ENCODE data around the gene ECM1. TPM values are rescaled to one million over a fixed set of nuclear protein-coding genes. Genes with fewer than 3 reads are reported as not detected.
A peak's percentile ranks its signal among the peaks of the same experiment; 100 is the strongest.

Gene ECM1
- total RNA-seq, 1 experiment from 2014 or later: 1.4 TPM

DNA sequence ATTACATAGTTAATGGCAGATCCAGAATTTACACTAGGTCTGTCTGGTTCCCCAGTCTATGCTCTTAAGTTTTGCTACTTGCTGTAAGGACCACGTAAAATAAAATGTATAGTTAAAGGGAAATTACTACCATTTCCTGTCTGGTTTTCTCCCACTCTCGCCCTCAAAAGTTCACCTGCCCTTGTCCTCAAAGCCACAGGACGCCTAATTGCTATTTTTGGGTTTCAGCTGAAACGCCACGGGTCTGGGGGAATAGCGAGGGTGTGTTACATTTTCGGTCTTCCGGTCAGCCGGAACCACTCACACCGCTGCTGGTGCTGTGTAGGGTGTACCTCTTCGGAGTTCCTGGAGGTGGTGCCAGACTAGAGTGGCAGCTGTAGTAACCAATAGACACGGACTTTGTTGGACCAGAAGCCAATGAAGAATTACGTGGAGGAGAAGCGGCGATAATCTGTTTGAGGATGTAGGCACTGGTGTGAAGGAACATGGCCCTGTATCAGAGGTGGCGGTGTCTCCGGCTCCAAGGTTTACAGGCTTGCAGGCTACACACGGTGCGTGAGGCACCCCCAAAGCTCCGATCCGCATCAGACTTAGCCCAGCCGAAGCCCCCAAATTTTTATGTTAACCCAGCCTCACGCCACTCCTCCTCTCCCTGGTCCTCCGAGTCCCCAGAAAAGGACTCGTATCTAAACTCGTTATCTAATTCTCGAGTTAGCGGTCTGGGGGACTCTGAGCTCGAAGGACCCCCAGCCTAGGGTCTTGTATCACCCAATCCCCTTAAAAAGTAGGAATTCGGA lies 20.7 kb upstream of the ECM1 start, which contains the start of gene TARS2:
TARS2 (plus strand) TSS at position 454 of the 797 bp plus-strand sequence; CDS start at position 486, 32 bp downstream.
- peak within 1 kb of the TSS; percentile 63 for H3K18ac ChIP-seq (ENCODE audit: insufficient read length, low read depth, low read length)
- H2BK120ac ChIP-seq (ENCODE audit: low read depth, low read length, poor library complexity, severe bottlenecking): no peak within 1 kb of the TSS
- H3K79me1 ChIP-seq (ENCODE audit: insufficient read depth, low read depth, low read length, poor library complexity, severe bottlenecking): no peaks in the 10 kb centered on the region
- peak within 1 kb of the TSS; percentile 90 to 99 (median 99) for H3K27ac Mint-ChIP-seq
- TF ChIP-seq CTCF (conservative IDR thresholded peaks at IDR 0.05): no peak
- H3K27me3 Mint-ChIP-seq (ENCODE audit: low read depth): no peaks in the 10 kb centered on the region
- no peaks in the 10 kb centered on the region; a peak in 1 of 5 replicates for H3K9me3 Mint-ChIP-seq
- no peak within 1 kb of the TSS for H4K8ac ChIP-seq (replicated peaks; ENCODE audit: insufficient read length, low read depth, low read length)
- no peak within 1 kb of the TSS for H3K56ac ChIP-seq (ENCODE audit: insufficient read length, low read depth, low read length)
- no peak within 1 kb of the TSS for H2BK12ac ChIP-seq (ENCODE audit: insufficient read length, low read depth, low read length)
- no CpG with 5 or more reads among the region's 30 CpGs for WGBS (ENCODE audit: extremely low coverage, insufficient read length, low lambda C conversion rate)
- no peak within 1 kb of the TSS for H2BK15ac ChIP-seq (ENCODE audit: low read depth, low read length)
- peak within 1 kb of the TSS; percentile 72; the same call in 1 of the 2 replicates for H3K14ac ChIP-seq (ENCODE audit: insufficient read depth, low read length)
- H3K23me2 ChIP-seq (ENCODE audit: insufficient read length, low read depth, low read length, poor library complexity, severe bottlenecking): peaks cover 6% of the 10 kb centered on the region
- H2BK5ac ChIP-seq (ENCODE audit: insufficient read length, low read length): no peak within 1 kb of the TSS
- H4K20me1 ChIP-seq (ENCODE audit: control insufficient read depth, insufficient read depth, insufficient read length): no peaks in the 10 kb centered on the region
- H2AK5ac ChIP-seq (ENCODE audit: insufficient read length, low read length): no peak within 1 kb of the TSS
- no peaks in the 10 kb centered on the region for H3K27me3 ChIP-seq (ENCODE audit: insufficient read depth, low read length)
- peak; percentile 98 for DNase-seq
- no peak within 1 kb of the TSS for H3K23ac ChIP-seq (ENCODE audit: insufficient read length, low read depth, low read length)
- H4K91ac ChIP-seq (ENCODE audit: insufficient read length, low read depth, low read length): no peak within 1 kb of the TSS
- no peaks in the 10 kb centered on the region for H3K4me1 ChIP-seq (ENCODE audit: insufficient read depth, low read length)
- H3K4me3 Mint-ChIP-seq: peak within 1 kb of the TSS; percentile 99 to 100
- peak within 1 kb of the TSS; percentile 94 for H2AFZ ChIP-seq (ENCODE audit: low read length)
- H3K4me1 Mint-ChIP-seq: peaks cover 5 to 10% of the 10 kb centered on the region in 2 experiments
- H3K9ac ChIP-seq (ENCODE audit: extremely low read depth, insufficient read length, low read length): peak within 1 kb of the TSS; percentile 89
- H3K9me3 ChIP-seq (ENCODE audit: control insufficient read depth, low read depth, low read length): no peaks in the 10 kb centered on the region
- no peak within 1 kb of the TSS for H3K27ac ChIP-seq (ENCODE audit: insufficient read length, low read depth, low read length)
- H3K79me2 ChIP-seq (ENCODE audit: insufficient read depth, low read length): no peaks in the 10 kb centered on the region
- peak within 1 kb of the TSS; percentile 93 for H3K4me2 ChIP-seq (ENCODE audit: insufficient read depth, insufficient read length, low read length)
- no peak within 1 kb of the TSS for H3T11ph ChIP-seq (ENCODE audit: low read length)
- no peak within 1 kb of the TSS for H2BK20ac ChIP-seq (ENCODE audit: low read depth, low read length, poor library complexity, severe bottlenecking)
- H3K4ac ChIP-seq (ENCODE audit: low read depth, low read length): no peak within 1 kb of the TSS
- H4K5ac ChIP-seq (ENCODE audit: insufficient read length, low read depth, low read length): no peak within 1 kb of the TSS
- peaks cover 16 to 32% (median 29%) of the 10 kb centered on the region in 3 experiments; a peak in 6 of 7 replicates for H3K36me3 Mint-ChIP-seq (ENCODE audit: insufficient read depth in 1 of 3, low read depth in 3 of 3)

All from H9 (cell line).